Breast epithelium (tissue), 4 donors: ENCODE results near the gene NR3C1. TPM values are rescaled to one million over a fixed set of nuclear protein-coding genes. Genes with fewer than 3 reads are reported as not detected.

Experiments
- DNase-seq, 2 donors: peaks; one replicate each; pipeline ENCODE4 v3.0.0-alpha.2; 2019; ENCODE audit warnings: low spot score in 2 of 2
- H3K27ac ChIP-seq, 2 donors: fragments of 200-600 bp; sonication (generic) in 1 of 2; one replicate each; pipeline ENCODE4 v1.5.1; 2016 to 2019; ENCODE audit warnings: mild to moderate bottlenecking in 1 of 2
- H3K27me3 ChIP-seq, 2 donors: fragments of 200-600 bp; sonication (generic) in 1 of 2; one replicate each; pipeline versions ENCODE4 v1.5.1 to v1.6.0; 2017 to 2019; ENCODE audit warnings: control low read depth in 1 of 2, mild to moderate bottlenecking in 1 of 2
- H3K36me3 ChIP-seq: fragments of 200-600 bp; one replicate; pipeline ENCODE4 v1.5.1; 2019
- H3K4me1 ChIP-seq, 2 donors: fragments of 200-600 bp; sonication (generic); one replicate each; pipeline ENCODE4 v1.5.1; 2016 to 2019; ENCODE audit warnings: control low read depth in 1 of 2
- H3K4me3 ChIP-seq, 3 donors: fragments of 200-600 bp; sonication (generic); 1 replicate in 2 of 3; 2 replicates in 1 of 3; pipeline ENCODE4 v1.5.1; 2016 to 2019; ENCODE audit warnings: mild to moderate bottlenecking in 3 of 3, moderate library complexity in 2 of 3
- H3K9me3 ChIP-seq, 2 donors: fragments of 200-600 bp; sonication (generic) in 1 of 2; one replicate each; pipeline ENCODE4 v1.5.1; 2016 to 2019; ENCODE audit warnings: control low read depth in 1 of 2
- POLR2A ChIP-seq: fragments of 450-650 bp; IDR thresholded peaks from one replicate; pipeline ENCODE4 v1.6.1; 2016; ENCODE audit warnings: antibody characterized with exemption, mild to moderate bottlenecking, moderate library complexity
- POLR2AphosphoS5 ChIP-seq, 3 donors: sonication (generic); formaldehyde crosslinking; IDR thresholded peaks; one replicate each; pipeline ENCODE4 v1.6.1; 2017; ENCODE audit warnings: antibody characterized with exemption in 3 of 3
- intact Hi-C: fragments of 100-400 bp; cut with DNase I; formaldehyde crosslinking; loops from one replicate; pipeline ENCODE4 v1.15.1; 2023; ENCODE audit warnings: low total_unique reads
- total RNA-seq, 3 donors: library from RNA; depleted of rRNA; stranded (reverse); fragments of >200 nt; gene quantifications; one replicate each; pipeline ENCODE4 v1.1.0, GENCODE V29; 2016
- TF ChIP-seq, protein P1 (sequence below), 3 donors: fragments of 450-650 bp; IDR thresholded peaks; one replicate each; pipeline ENCODE4 v1.5.1; 2016 to 2017; ENCODE audit warnings: antibody characterized with exemption in 3 of 3, mild to moderate bottlenecking in 3 of 3, moderate library complexity in 3 of 3

The NR3C1 gene
- total RNA-seq, 3 donors from 2014 or later, result 51.1 to 122 (median 69.7) TPM

- intact Hi-C loops, result no loop called here
- H3K9me3 ChIP-seq, result no peaks in the 10 kb centered on the region
- no peak for TF ChIP-seq POLR2AphosphoS5 (IDR thresholded peaks at IDR 0.05)
- TF ChIP-seq, protein P1, sequence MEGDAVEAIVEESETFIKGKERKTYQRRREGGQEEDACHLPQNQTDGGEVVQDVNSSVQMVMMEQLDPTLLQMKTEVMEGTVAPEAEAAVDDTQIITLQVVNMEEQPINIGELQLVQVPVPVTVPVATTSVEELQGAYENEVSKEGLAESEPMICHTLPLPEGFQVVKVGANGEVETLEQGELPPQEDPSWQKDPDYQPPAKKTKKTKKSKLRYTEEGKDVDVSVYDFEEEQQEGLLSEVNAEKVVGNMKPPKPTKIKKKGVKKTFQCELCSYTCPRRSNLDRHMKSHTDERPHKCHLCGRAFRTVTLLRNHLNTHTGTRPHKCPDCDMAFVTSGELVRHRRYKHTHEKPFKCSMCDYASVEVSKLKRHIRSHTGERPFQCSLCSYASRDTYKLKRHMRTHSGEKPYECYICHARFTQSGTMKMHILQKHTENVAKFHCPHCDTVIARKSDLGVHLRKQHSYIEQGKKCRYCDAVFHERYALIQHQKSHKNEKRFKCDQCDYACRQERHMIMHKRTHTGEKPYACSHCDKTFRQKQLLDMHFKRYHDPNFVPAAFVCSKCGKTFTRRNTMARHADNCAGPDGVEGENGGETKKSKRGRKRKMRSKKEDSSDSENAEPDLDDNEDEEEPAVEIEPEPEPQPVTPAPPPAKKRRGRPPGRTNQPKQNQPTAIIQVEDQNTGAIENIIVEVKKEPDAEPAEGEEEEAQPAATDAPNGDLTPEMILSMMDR (IDR thresholded peaks at IDR 0.05), result no peak
- no peak for TF ChIP-seq POLR2A
- H3K4me3 ChIP-seq, result no peak overlapping the region
- DNase-seq, result no peak
- no peaks in the 10 kb centered on the region for H3K27me3 ChIP-seq
- H3K36me3 ChIP-seq, result no peaks in the 10 kb centered on the region
- H3K27ac ChIP-seq, result no peak overlapping the region
- H3K4me1 ChIP-seq, result no peaks in the 10 kb centered on the region
Measured at GRCh38 chr5:143349177-143349576, 54.3 kb downstream of the NR3C1 start.

- no peaks in the 10 kb centered on the region for H3K9me3 ChIP-seq
- H3K4me3 ChIP-seq, result no peak overlapping the region
- no peaks in the 10 kb centered on the region for H3K4me1 ChIP-seq
Measured at GRCh38 chr5:143347698-143348344, 55.7 kb downstream of the NR3C1 start.

DNA sequence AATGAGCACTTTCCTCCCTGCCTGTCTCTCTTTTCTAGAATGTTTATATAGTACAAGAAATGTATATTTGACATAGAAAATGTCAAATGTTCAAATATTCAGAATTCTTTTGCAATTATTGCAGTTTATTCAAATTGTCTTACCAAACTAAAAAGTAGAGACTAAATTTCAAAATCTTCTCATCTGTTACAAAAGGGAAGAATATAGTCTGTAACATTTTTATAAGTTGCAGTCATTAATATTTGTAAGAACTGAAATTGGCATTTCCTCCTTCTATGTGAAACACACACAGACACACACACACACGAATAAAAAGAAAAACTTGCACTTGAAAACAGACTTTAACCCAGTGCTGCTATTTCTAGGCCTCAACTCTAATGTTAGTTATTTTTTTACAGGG, 56.4 kb downstream of the NR3C1 start:
- no peaks in the 10 kb centered on the region for H3K27me3 ChIP-seq
- no peak overlapping the region for H3K27ac ChIP-seq
- intact Hi-C loops, result no loop called here
- no peaks in the 10 kb centered on the region for H3K4me1 ChIP-seq
- no peaks in the 10 kb centered on the region for H3K36me3 ChIP-seq
- no peak for DNase-seq
- H3K9me3 ChIP-seq, result no peaks in the 10 kb centered on the region
- TF ChIP-seq POLR2A, result no peak
- TF ChIP-seq, protein P1 (IDR thresholded peaks at IDR 0.05), result no peak
- no peak for TF ChIP-seq POLR2AphosphoS5 (IDR thresholded peaks at IDR 0.05)
- H3K4me3 ChIP-seq, result no peak overlapping the region

More at GRCh38 chr5:143347698-143348344, 55.7 kb downstream of the NR3C1 start:
- no peaks in the 10 kb centered on the region for H3K36me3 ChIP-seq
- intact Hi-C loops, result no loop called here
- H3K27me3 ChIP-seq, result no peaks in the 10 kb centered on the region
- no peak overlapping the region for H3K27ac ChIP-seq
- TF ChIP-seq POLR2AphosphoS5 (IDR thresholded peaks at IDR 0.05), result no peak
- TF ChIP-seq, protein P1 (IDR thresholded peaks at IDR 0.05), result no peak
- DNase-seq, result no peak

DNA sequence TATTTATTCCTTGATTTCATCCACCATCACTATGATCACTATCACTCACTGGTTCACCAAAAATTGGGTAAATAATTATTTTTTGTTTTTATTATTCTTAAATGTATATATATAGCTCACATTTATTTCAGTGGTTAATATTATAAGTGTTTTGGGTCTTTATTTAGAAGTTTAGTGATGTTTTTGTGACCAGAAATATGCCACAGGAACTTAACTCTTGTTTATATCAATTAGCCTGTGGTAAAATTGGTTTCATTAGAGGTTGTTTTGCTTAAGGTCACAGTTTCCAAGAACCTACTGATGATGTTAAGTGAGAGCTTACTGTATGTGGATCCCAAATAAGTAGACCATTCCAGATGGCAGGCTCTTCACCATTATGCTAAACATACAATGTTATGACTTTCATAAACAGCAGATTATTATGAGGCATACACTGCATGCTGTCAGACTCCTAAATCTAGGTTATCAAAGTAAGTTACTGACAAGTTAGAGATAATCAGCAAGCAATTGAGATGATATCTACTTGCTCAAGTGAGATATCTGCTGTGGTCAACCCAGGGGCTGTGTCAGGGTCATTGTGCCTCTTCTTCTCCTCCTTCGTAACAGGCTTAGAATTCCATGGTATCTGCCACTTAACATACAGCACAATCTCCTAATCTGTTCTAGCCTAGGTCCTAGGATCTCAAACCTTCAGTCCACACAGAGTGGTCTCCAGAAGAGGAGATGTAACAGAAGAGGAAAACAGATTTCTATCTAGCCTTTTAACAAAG, 57.6 kb downstream of the NR3C1 start:
- H3K36me3 ChIP-seq, result no peaks in the 10 kb centered on the region
- TF ChIP-seq POLR2AphosphoS5 (IDR thresholded peaks at IDR 0.05) (no peak), POLR2A (no peak)
- TF ChIP-seq, protein P1 (IDR thresholded peaks at IDR 0.05), result no peak
- no peak overlapping the region for H3K4me3 ChIP-seq
- H3K9me3 ChIP-seq, result no peaks in the 10 kb centered on the region
- no peak overlapping the region for H3K27ac ChIP-seq
- no peak for DNase-seq
- H3K27me3 ChIP-seq, result no peaks in the 10 kb centered on the region
- intact Hi-C loops, result no loop called here
- no peaks in the 10 kb centered on the region for H3K4me1 ChIP-seq

- no peak for TF ChIP-seq POLR2AphosphoS5 (IDR thresholded peaks at IDR 0.05)
- TF ChIP-seq POLR2A, result no peak
- TF ChIP-seq, protein P1 (IDR thresholded peaks at IDR 0.05), result no peak
- Histone ChIP-seq H3K27me3 (no peaks in the 10 kb centered on the region), H3K9me3 (no peaks in the 10 kb centered on the region), H3K36me3 (no peaks in the 10 kb centered on the region), H3K27ac (no peak overlapping the region), H3K4me1 (no peaks in the 10 kb centered on the region), H3K4me3 (no peak overlapping the region)
- no peak for DNase-seq
- intact Hi-C loops, result no loop called here
Measured at GRCh38 chr5:143343042-143343441, 60.4 kb downstream of the NR3C1 start.
